Breast epithelium (tissue), 4 donors: ENCODE results near the gene SNAPC3. TPM values are rescaled to one million over a fixed set of nuclear protein-coding genes. Genes with fewer than 3 reads are reported as not detected.
"Not testable (repeated sequence)": the region's sequence is repeated elsewhere in the genome, so short reads cannot be mapped to it uniquely, and the experiment has no call there.

Source experiments
- DNase-seq, 2 donors: peaks; one replicate each; pipeline ENCODE4 v3.0.0-alpha.2; 2019; ENCODE audit warnings: low spot score in 2 of 2
- H3K27ac ChIP-seq, 2 donors: fragments of 200-600 bp; sonication (generic) in 1 of 2; one replicate each; pipeline ENCODE4 v1.5.1; 2016 to 2019; ENCODE audit warnings: mild to moderate bottlenecking in 1 of 2
- H3K27me3 ChIP-seq, 2 donors: fragments of 200-600 bp; sonication (generic) in 1 of 2; one replicate each; pipeline versions ENCODE4 v1.5.1 to v1.6.0; 2017 to 2019; ENCODE audit warnings: control low read depth in 1 of 2, mild to moderate bottlenecking in 1 of 2
- H3K36me3 ChIP-seq: fragments of 200-600 bp; one replicate; pipeline ENCODE4 v1.5.1; 2019
- H3K4me1 ChIP-seq, 2 donors: fragments of 200-600 bp; sonication (generic); one replicate each; pipeline ENCODE4 v1.5.1; 2016 to 2019; ENCODE audit warnings: control low read depth in 1 of 2
- H3K4me3 ChIP-seq, 3 donors: fragments of 200-600 bp; sonication (generic); 1 replicate in 2 of 3; 2 replicates in 1 of 3; pipeline ENCODE4 v1.5.1; 2016 to 2019; ENCODE audit warnings: mild to moderate bottlenecking in 3 of 3, moderate library complexity in 2 of 3
- H3K9me3 ChIP-seq, 2 donors: fragments of 200-600 bp; sonication (generic) in 1 of 2; one replicate each; pipeline ENCODE4 v1.5.1; 2016 to 2019; ENCODE audit warnings: control low read depth in 1 of 2
- POLR2A ChIP-seq: fragments of 450-650 bp; IDR thresholded peaks from one replicate; pipeline ENCODE4 v1.6.1; 2016; ENCODE audit warnings: antibody characterized with exemption, mild to moderate bottlenecking, moderate library complexity
- POLR2AphosphoS5 ChIP-seq, 3 donors: sonication (generic); formaldehyde crosslinking; IDR thresholded peaks; one replicate each; pipeline ENCODE4 v1.6.1; 2017; ENCODE audit warnings: antibody characterized with exemption in 3 of 3
- intact Hi-C: fragments of 100-400 bp; cut with DNase I; formaldehyde crosslinking; loops from one replicate; pipeline ENCODE4 v1.15.1; 2023; ENCODE audit warnings: low total_unique reads
- total RNA-seq, 3 donors: library from RNA; depleted of rRNA; stranded (reverse); fragments of >200 nt; gene quantifications; one replicate each; pipeline ENCODE4 v1.1.0, GENCODE V29; 2016
- TF ChIP-seq, protein P1 (sequence below), 3 donors: fragments of 450-650 bp; IDR thresholded peaks; one replicate each; pipeline ENCODE4 v1.5.1; 2016 to 2017; ENCODE audit warnings: antibody characterized with exemption in 3 of 3, mild to moderate bottlenecking in 3 of 3, moderate library complexity in 3 of 3

Gene SNAPC3
- total RNA-seq, 3 donors from 2014 or later: 28.3 to 38.1 (median 33.4) TPM

DNA sequence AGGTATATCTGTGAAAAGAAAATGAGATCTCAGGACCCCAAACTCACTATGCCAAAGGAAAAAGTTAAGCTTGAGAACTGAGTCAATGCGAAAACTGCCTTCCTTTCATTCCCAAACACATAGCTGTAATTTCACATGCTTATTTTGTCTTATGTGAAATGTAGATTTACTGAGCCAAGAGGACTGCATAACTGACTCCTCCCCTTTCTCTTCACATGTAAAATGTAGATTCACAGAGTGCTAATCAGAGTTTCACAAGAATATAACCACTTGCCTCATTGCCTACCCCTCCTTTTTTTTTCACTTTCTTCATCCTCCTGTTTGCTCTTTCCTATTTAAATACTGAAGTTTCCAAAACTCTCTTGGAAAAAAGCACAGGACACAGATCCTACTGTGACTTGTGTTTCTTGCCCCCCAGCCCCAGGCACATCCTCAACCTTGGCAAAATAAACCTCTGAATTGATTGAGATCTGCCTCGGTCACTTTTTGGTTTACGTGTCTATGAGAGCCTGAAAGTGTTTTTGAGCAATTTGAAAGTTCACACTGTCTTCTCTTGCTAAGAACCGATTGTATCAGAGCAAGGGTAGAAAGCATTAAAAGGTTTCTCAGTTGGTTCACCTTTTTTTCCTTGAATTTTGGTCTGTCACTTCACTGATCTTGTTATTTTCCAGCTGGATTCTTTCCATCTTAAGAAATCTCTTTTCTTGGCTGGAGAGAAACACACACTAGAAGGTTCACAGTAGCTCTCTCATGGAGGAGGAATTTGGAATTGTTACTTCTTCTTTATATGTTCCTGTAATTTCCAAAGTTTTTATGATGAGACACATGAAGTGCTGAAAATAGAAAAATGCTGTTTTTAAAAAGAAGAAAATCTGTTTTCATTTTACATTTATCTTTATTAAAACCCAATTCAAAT, 44.8 kb upstream of the SNAPC3 start:
- no peaks in the 10 kb centered on the region for H3K27me3 ChIP-seq
- intact Hi-C loops: no loop called here
- no peak for DNase-seq
- H3K27ac ChIP-seq: peak overlapping the region; percentile 29 to 79
- no peaks in the 10 kb centered on the region for H3K9me3 ChIP-seq
- no peaks in the 10 kb centered on the region for H3K36me3 ChIP-seq
- no peak for TF ChIP-seq POLR2AphosphoS5 (IDR thresholded peaks at IDR 0.05)
- no peak for TF ChIP-seq POLR2A
- TF ChIP-seq, protein P1, sequence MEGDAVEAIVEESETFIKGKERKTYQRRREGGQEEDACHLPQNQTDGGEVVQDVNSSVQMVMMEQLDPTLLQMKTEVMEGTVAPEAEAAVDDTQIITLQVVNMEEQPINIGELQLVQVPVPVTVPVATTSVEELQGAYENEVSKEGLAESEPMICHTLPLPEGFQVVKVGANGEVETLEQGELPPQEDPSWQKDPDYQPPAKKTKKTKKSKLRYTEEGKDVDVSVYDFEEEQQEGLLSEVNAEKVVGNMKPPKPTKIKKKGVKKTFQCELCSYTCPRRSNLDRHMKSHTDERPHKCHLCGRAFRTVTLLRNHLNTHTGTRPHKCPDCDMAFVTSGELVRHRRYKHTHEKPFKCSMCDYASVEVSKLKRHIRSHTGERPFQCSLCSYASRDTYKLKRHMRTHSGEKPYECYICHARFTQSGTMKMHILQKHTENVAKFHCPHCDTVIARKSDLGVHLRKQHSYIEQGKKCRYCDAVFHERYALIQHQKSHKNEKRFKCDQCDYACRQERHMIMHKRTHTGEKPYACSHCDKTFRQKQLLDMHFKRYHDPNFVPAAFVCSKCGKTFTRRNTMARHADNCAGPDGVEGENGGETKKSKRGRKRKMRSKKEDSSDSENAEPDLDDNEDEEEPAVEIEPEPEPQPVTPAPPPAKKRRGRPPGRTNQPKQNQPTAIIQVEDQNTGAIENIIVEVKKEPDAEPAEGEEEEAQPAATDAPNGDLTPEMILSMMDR (IDR thresholded peaks at IDR 0.05): no peak
- H3K4me1 ChIP-seq: no peaks in the 10 kb centered on the region
- H3K4me3 ChIP-seq: peak overlapping the region in 1 of 3 donors; percentile 35

DNA sequence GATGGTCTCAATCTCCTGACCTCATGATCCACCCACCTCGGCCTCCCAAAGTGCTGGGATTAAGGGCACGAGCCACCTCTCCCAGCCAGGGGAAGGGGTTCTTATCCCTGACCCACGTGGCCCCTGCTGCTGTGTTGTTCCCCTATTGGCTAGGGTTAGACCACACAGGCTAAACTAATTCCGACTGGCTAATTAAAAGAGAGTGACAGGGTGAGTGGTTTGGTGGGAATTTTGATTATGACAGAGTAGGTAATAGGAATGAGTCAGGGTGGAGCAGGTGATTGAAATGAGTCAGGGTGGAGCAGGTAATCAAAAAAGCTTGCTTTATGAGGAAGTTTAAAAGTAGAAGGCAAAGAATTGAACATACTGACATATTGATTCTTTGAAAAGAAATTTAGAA, 43.4 kb upstream of the SNAPC3 start:
- H3K27me3 ChIP-seq, H3K4me3 ChIP-seq, H3K4me1 ChIP-seq, H3K9me3 ChIP-seq, H3K36me3 ChIP-seq, H3K27ac ChIP-seq, intact Hi-C loops, DNase-seq: not testable (repeated sequence)

DNA sequence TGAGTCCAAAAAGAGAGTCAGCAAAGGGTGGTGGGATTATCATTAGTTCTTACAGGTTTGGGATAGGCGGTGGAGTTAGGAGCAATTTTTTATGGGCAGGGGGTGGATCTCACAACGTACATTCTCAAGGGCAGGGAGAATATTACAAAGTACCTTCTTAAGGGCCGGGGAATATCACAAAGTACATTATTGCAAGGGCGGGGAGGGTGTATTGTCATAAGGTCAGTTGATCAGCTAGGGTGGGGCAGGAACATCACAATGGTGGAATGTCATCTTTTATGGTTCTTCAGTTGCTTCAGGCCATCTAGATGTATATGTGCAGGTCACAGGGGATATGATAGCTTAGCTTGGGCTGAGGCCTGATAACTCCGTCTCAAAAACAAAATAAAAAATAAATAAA, 42.8 kb upstream of the SNAPC3 start:
- H3K36me3 ChIP-seq, H3K4me1 ChIP-seq, H3K9me3 ChIP-seq, H3K4me3 ChIP-seq, intact Hi-C loops, H3K27ac ChIP-seq, H3K27me3 ChIP-seq, DNase-seq: not testable (repeated sequence)

DNA sequence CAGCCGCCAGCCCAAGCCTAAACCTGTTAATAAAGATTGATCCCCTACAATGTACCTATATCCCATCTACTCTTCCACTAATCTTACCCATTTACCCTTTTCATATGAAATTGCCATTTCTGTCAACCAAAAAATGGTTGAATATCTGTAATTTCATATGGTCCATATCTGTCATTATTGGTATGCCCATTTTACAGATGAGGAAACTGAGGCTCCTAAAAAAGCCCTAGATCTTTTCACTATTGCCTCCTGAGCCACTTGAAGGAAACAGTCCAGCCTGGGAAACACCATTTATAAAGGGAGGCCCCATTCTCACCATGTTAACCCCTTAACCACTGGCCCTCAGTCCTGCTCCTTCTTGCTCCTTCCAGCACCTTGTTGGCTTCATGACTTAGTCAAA, 41.2 kb upstream of the SNAPC3 start:
- Histone ChIP-seq H3K27ac (no peak overlapping the region), H3K36me3 (no peaks in the 10 kb centered on the region), H3K4me3 (no peak overlapping the region), H3K4me1 (no peaks in the 10 kb centered on the region), H3K27me3 (no peaks in the 10 kb centered on the region), H3K9me3 (no peaks in the 10 kb centered on the region)
- intact Hi-C loops: no loop called here
- TF ChIP-seq POLR2A (no peak), POLR2AphosphoS5 (IDR thresholded peaks at IDR 0.05) (no peak)
- TF ChIP-seq, protein P1 (IDR thresholded peaks at IDR 0.05): no peak
- no peak for DNase-seq

DNA sequence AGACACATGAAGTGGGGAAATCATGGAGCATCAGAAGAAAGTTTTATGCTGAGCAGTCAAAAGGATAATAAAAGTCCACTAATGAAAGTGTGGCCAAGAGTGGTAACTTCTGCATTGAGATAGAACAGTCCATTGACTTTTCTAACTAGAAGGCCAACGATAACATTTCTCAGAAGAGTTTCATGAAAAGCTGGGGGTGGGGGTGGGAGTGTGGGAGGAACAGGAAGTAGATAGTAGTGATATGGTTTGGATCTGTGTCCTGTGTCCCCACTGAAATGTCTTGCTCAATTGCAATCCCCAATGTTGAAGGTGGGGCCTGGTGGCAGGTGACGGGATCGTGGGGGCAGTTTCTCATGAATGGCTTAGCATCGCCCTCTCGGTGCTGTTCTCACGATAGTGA, 36.2 kb upstream of the SNAPC3 start:
- no peak overlapping the region for H3K4me3 ChIP-seq
- TF ChIP-seq POLR2AphosphoS5 (IDR thresholded peaks at IDR 0.05) (no peak), POLR2A (no peak)
- TF ChIP-seq, protein P1 (IDR thresholded peaks at IDR 0.05): no peak
- no peak for DNase-seq
- H3K36me3 ChIP-seq: no peaks in the 10 kb centered on the region
- H3K27me3 ChIP-seq: no peaks in the 10 kb centered on the region
- H3K9me3 ChIP-seq: no peaks in the 10 kb centered on the region
- no peak overlapping the region for H3K27ac ChIP-seq
- no peaks in the 10 kb centered on the region for H3K4me1 ChIP-seq
- intact Hi-C loops: no loop called here

DNA sequence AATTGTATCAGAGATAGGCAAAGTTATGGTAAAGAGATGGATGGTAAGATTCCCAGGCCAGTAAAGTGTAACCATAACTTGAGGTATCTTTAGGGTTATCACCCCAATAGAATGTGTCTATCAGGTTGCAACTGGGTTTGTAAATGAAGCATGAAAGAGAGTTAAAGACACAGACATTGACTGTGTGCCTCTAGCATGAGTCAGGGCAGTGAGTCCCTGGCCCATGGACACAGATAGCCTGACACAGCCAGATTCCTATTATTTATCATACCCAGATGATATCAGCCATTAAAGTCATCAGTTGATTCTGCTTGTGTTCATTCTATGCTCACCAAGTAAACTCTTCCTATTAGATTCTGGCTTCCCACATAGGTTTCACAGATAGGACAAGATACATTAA, 33.5 kb upstream of the SNAPC3 start:
- H3K27ac ChIP-seq: no peak overlapping the region
- no peaks in the 10 kb centered on the region for H3K36me3 ChIP-seq
- no peak overlapping the region for H3K4me3 ChIP-seq
- no peak for DNase-seq
- no peaks in the 10 kb centered on the region for H3K4me1 ChIP-seq
- no peak for TF ChIP-seq POLR2AphosphoS5 (IDR thresholded peaks at IDR 0.05)
- TF ChIP-seq, protein P1 (IDR thresholded peaks at IDR 0.05): no peak
- no peak for TF ChIP-seq POLR2A
- no peaks in the 10 kb centered on the region for H3K27me3 ChIP-seq
- H3K9me3 ChIP-seq: no peaks in the 10 kb centered on the region
- intact Hi-C loops: no loop called here
